GM03348 (cell line): ENCODE results near the gene ATP11A.
A peak's percentile ranks its signal among the peaks of the same experiment; 100 is the strongest.
"Not testable (repeated sequence)": the region's sequence is repeated elsewhere in the genome, so short reads cannot be mapped to it uniquely, and the experiment has no call there.

Experiments
- DNase-seq: peaks from one replicate; pipeline ENCODE4 v3.0.0; 2012; ENCODE audit warnings: low spot score

ATP11A gene

GRCh38 chr13:112800057-112800456 lies 110.2 kb downstream of the ATP11A start:
- no peak for DNase-seq

GRCh38 chr13:112800807-112801206 lies 111.0 kb downstream of the ATP11A start:
- DNase-seq = not testable (repeated sequence)

DNA sequence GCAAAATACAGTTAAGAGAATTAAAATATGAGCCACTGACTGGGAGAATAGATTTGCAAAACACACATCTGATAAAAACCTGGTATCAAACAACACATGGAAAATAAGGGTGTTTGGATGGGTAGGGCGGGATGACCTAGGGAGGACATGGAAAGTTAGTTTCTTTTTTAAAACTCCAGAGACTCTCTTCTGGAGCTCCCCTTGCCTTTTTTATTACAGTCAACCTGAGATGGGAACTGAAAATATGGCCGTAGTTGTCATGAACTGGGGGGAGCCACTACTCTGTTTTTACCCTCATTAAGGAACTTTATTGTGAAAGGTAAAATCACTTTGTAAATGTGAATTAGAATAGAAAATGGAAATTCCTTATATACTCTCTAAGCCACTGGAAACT lies 113.0 kb downstream of the ATP11A start:
- no peak for DNase-seq

GRCh38 chr13:112803422-112803821 lies 113.6 kb downstream of the ATP11A start:
- no peak for DNase-seq

DNA sequence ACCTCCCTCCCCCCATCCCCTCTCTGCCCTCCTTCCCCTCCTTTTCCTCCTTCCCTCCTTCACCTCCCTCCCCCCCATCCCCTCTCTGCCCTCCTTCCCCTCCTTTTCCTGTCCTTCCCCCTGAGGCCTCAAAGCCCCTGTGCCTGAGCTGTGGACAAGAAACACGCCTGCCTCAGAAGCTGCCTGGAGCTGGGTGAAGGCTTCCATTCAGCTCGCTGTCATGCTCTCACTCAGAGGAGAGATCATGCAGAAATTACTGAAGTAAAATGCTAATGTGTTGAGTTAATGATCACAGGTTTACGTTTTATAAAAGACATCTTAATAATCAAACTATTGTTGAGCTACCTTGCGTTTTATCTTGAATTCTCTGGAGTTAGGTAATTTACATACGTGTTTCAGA lies 114.5 kb downstream of the ATP11A start:
- DNase-seq = no peak

GRCh38 chr13:112806739-112807652 lies 117.2 kb downstream of the ATP11A start:
- DNase-seq = no peak

DNA sequence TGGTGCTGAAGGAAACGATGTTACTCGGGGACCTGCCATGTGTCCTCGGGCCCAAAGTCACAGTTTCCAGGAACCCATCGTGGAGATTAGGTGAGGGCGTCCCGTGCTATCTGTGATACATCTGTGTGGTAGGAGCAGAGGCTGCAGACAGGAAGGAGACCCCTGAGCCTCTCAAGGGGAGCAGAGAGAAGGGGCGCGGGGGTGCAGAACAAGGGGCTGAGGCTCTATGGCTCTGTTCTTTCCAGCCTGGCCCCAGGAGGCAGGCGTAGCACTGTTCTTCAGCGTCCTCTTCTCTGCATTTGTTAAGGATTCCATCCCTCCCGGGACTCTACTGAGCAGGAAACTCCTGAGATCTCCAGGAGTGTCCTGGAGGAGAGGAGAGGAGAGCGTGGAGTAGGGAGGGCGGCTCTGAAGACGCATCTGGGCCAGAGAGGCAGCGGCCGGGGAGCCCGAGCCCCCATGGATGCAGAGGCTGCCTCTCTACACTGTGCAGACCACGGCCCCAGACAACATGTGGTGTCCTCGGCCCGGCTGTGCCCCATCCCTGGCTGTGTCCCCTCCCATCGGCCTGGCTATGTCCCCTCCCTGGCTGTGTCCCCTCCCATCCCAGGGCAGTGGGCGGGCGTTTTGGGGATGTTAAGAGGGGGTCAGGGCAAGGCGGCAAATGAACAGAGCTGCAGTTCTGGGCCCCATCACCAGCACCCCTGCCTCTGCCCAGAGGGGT lies 118.0 kb downstream of the ATP11A start:
- no peak for DNase-seq

- no peak for DNase-seq
These were observed 118.7 kb downstream of the ATP11A start for GRCh38 chr13:112808377-112809140.

DNA sequence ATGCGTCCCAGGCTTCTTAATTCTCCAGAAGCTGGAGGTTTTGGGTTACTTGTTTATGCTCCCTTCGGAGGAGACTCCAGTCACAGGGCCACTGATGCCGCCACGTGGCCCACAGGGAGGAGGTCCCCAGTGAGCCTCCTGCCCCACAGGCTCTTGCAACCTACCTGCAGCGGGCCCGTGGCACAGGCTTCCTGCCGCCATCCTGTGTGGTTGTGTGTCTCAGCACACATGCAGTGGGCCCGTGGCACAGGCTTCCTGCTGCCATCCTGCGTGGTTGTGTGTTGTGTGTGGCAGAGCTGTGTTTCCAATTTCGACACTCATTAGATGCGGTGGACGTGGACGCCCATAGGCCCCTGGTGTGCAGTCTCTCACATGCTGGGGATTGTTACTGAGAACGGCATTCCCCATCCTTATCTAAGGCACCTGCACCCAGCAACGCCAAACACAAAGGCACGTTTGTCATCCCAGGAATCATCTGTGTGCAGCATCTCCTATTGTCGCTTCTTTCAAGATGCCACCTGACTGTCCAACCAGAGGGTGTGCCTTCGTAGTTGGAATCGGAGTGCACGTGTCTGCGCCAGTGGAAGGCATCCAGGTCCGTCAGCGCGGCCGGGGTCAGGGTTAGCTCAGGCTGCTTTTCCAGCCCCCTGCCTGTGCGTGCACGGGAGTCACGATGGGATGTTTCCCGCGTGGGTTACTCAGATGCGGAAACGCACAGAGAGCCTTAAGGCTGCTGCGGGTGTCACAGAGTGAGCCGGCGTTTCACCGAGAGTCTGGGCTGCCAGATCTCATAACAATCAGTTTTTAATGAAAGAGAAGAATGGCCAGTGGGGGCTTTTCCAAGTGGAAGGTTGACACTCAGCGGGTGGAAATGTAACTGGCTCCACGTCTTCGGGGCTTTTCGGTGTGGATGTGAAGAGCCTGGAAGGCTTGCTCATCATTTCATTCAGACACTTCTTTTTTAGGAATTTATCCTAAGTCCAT lies 119.8 kb downstream of the ATP11A start:
- DNase-seq = no peak

GRCh38 chr13:112810608-112811007 lies 120.8 kb downstream of the ATP11A start:
- no peak for DNase-seq

GRCh38 chr13:112812306-112813055 lies 122.6 kb downstream of the ATP11A start:
- DNase-seq = no peak

DNA sequence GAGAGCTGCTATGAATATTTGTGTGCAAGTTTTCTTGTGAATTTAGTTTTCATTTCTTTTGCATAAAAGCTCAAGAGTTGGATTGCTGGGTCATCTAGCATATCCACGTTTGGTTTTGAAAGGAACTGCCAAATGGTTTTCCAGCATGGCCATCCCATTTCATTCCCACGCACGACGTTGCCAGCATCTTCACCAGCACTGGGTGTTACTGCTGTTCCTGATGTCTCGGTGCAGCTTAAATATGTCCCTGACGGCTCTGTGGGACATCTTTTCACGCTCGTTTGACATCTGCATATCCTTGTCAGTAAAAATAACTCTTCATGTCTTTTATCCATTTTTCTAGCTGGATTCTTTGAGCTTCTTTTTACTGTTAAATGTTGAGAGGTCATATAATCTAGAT lies 123.7 kb downstream of the ATP11A start:
- no peak for DNase-seq

DNA sequence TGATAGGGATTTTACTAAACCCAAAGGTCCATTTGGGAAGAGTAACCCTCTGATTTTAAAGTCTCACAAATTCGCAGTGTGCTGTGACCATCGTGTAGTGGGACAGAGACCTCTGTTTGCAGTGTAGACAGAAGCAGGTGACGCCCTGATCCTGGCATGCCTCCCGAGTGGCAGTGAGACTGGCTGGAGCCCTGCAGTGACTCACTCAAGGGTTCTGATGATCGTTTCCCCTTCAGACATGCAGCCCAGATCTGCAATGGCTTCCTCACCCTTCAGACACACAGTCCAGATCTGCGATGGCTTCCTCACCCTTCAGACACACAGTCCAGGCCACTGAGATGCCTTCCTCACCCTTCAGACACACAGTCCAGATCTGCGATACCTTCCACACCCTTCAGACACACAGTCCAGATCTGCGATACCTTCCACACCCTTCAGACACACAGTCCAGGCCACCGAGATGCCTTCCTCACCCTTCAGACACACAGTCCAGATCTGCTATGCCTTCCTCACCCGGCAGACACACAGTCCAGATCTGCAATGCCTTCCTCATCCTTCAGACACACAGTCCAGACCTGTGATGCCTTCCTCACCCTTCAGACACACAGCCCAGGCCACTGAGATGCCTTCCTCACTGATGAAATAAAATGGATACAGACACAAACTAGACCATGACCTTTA lies 125.2 kb downstream of the ATP11A start:
- DNase-seq = peak; percentile 48

- no peak for DNase-seq
These were observed 126.0 kb downstream of the ATP11A start for GRCh38 chr13:112815871-112816270.

GRCh38 chr13:112818040-112818697 lies 128.3 kb downstream of the ATP11A start:
- DNase-seq = no peak

DNA sequence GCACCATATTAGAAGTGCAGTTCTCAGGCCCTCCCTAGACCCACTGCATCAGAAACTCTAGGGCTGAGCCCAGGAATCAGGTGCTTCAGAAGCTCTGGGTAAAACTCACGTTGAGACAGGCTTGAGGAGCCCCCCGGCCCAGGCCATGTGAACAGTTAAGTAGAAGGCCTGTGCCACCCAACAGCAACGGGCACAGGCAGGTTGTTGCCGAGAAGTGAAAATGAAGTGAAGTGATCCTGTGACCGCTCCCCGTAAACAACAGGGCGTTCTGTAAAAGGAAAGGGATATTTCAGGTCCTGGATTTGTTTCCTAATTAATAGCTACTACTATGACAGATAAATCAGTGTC lies 128.8 kb downstream of the ATP11A start:
- no peak for DNase-seq

GRCh38 chr13:112819111-112819510 lies 129.3 kb downstream of the ATP11A start:
- DNase-seq = no peak

- DNase-seq = no peak
These were observed 130.0 kb downstream of the ATP11A start for GRCh38 chr13:112819816-112820215.

DNA sequence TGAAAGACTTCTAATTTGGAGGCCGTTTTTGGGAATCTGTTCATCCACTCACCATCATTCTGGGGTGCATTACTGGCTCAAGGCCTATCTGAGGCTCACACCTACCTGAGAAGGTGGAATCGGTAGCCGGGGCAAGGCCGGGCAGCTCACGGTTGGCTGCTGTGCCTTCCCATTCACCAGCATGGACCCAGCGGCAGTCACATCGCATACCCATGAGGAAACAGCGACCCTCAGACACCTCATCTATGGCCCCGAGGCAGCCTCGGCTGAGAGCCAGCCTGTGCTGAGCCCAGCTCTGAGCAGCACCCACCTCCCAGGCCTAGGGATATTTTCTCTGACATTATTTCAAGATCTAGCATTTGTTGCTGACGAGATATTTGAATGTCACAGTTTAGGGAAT lies 130.5 kb downstream of the ATP11A start:
- no peak for DNase-seq
